IPS-11a (cell line): Measurements from ENCODE around the gene ZNF480.
"Not testable (repeated sequence)": the region's sequence is repeated elsewhere in the genome, so short reads cannot be mapped to it uniquely, and the experiment has no call there.

Experiments used
- H3K4me3 ChIP-seq: one replicate; pipeline ENCODE4 v1.5.1; 2013; ENCODE audit warnings: low read depth, low read length, control low read depth

The ZNF480 gene

DNA sequence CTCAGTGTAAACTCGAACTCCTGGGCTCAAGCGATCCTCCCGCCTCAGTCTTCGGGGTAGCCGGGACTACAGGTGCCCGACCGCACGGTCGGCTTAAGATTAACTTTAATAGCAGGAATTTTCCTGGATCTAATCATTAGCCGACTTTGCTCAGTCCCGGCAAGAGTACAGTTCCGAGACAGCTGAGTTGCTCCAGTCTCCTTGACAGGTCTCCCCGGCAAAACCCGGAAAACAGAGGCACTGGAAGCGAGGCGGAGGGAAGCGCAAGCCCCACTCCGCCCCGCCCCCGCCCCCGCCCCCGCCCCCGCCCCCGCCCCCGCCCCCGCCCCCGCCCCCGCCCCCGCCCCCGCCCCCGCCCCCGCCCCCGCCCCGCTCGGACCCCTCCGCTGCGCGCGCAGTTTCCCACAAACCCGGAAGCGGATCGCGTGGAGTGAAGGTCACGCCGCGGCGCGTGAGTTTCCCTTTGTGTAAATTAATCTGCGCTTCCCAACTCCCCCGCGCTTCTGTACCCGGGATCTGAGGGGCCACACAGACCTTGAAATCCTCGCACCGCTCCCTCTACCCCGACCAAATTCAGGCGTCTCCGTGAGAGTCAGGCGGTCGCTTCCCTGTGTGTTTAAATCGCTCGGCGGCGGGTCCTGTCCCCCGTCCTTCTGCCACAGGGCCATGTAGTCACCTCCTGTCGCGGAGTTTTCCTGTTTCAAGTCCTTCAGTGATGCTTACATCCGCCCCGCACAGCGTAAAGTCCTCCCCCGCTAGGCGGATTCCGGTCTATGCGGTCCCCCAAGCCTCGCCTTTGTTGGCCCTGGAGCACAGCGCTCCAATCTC, at the start of gene ZNF480:
ZNF480 (plus strand) TSS at position 397 of the 828 bp plus-strand sequence. CDS start 3,244 bp downstream, outside the sequence.
- H3K4me3 ChIP-seq = peak within 1 kb of the TSS; percentile 98

DNA sequence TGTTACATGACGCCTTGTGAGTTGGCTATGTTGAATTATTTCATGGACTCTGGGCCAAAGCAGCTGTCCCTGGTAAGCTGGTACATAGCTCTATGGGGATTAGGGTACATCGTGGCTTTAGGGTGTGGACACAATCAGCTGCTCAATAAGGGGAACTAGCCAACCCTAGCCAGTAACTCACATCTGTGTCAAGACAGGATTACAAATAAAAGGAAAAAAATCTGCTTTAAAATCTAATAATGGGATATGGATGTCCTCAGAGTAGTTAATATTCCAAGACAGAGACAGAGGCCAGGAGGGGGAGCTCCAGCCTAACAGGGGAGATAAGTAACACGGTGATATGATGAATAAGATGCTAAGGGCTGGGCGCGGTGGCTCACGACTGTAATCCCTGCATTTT, 48.7 kb upstream of the ZNF480 start:
- no peak overlapping the region for H3K4me3 ChIP-seq

DNA sequence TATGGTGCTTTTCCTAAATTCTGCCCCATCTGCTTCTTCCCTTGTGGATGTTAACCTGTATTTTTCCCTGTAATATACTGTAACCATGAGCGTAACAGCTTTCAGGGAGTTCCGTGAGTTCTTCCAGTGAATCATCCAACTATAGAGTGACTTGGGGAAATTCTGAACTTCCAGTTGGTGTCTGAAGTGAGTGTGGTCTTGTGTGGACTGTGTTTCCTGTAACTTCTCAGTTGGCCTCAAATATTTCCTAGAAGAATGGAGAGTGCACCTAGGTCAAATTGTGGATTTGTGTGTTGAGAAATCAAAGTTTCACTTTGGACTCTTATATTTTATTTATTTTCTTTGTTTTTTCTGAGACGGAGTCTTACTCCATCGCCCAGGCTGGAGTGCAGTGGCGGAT, 38.5 kb upstream of the ZNF480 start:
- no peak overlapping the region for H3K4me3 ChIP-seq

DNA sequence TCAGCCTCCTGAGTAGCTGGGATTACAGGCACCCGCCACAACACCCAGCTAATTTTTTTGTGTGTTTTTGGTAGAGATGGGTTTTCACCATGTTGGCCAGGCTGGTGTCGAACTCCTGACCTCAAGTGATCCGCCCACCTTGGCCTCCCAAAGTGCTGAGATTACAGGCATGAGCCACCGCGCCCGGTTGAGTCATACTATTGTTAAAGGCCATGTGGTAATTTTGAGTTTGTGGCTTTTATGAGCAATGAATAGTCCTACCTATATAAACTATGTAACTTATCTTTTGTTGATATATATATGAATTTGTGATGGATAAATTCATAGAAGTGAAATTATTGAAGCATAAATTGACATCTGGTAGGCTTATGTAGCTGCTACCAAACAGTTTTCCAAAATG, 31.4 kb upstream of the ZNF480 start:
- not testable (repeated sequence) for H3K4me3 ChIP-seq

DNA sequence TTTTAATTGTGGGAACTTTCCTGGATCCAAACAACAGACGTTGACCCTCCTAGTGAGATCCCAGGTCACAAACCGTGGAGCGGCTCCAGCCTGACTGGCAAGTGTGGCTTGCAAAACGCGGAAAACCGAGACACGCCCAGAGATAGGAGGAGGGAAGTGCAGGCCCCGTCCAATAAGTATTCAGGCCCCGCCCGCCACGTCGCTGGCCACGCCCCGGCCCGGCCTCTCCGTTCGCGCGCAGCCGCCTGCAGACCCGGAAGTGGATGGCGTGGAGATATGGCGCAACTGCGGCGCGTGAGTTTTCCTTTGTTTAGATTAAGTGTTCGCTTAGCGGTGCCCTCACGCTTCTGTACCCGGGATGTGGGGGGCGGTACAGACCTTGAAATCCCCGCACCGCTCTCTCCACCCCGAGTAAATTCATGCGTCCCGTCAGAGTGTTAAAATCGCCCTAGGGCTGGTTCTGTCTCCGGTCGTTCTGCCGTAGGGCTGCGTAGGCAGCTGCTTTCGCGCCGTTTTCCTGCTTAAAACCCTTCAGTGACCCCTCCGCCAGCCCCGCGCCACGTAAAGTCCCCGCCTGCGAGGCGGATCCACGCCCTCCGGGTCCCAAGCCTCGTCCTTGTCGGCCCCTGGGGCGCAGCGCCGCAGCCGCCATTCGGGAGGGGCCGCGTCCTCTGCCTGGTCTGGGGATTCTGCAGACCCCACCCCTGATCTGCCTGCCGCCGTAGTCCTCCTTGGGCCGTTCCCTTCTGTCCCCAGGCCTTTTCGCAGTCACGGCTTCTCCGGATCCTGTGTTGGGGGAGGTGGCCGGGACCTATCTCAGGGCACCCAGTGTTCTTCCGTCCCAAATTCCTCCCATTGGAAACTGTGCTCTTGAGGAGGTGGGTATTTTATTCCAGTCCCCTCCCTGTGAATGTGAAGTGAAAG, 27.4 kb upstream of the ZNF480 start, which contains the start of gene ZNF766:
ZNF766 (plus strand) TSS at position 250 of the 924 bp plus-strand sequence; CDS start at position 277, 27 bp downstream.
- H3K4me3 ChIP-seq = peak within 1 kb of the TSS; percentile 98

DNA sequence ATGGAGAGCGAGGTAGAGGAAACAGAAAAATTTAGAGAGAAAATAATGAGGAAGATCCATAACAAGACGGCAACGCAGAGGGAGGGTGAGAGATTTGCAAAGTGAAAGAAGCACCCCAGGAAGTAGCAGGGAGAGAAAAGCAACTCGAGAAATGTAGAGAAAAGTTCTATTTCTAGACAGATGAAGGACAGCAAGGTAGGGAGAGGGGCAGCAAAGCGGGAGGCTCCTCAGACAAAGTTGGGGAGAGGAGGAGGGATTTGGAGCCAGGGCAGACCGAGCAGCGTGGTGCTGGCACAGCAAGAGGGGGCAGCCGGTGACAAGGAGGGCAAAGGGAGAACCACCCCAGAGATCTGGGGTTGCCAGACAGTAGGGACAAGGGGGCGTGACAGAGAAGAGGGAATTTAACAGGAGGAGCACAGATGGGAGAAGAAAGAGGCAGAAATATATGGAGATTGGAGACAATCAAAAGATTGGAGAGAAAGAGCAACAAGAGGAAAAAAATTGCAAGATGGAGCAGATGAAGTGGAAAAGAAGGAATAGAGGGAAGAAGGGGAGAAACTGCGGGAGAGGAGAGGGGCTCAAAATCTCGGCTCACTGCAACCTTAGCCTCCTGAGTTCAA, 26.6 kb upstream of the ZNF480 start:
- peak overlapping the region; percentile 98 for H3K4me3 ChIP-seq

DNA sequence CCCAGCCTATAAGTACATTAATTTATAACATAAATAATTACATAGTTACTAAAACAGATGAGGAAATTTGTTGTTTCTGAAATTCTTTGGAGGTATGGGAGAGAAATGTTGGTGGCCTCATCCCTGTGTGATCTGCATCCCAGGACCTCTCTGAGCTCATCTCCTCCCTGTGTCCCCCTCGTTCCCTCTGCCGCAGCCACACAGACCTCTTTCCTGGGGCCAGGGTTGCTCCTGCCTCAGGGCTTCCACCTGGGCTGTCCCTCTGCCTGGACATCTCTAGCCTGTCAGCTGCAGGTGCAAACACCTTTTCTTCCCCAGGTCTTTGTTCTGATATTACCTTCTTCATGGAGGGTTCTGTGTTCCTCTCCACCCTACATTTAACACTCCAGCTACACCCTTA, 23.7 kb upstream of the ZNF480 start:
- no peak overlapping the region for H3K4me3 ChIP-seq

DNA sequence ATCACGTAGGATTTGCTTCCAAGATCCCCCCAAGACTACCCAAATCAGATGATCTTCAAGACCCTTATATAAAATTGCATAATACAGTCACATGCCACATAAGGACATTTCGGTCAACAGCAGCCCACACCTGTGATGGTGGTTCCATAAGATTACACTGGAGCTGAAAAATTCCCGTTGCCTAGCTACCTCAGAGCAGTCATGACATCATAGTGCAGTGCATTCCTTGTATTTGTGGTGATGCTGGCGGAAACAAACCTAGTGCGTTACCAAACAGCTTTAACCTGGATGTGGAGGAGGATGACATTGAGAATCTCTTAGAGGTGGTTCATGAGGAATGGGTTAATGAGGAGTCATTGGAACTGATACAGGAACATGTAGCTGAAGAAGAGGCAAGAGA, 22.8 kb upstream of the ZNF480 start:
- H3K4me3 ChIP-seq = no peak overlapping the region

DNA sequence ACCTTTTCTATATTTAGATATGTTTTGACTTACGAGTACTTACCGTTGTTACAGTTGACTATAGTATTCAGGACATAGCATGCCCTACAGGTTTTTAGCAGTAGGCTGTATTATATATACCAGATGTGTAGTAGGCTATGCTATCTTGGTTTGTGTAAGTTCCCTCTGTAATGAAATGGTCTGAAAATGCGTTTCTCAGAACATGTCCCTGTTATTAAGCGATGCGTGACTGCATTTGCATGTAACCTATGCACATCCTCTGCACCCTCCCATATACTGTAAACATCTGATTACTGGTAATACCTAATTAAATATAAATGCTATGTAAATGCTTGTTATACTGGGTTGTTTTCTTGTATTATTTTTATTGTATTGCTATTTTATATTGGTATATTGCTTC, 21.0 kb upstream of the ZNF480 start:
- no peak overlapping the region for H3K4me3 ChIP-seq

DNA sequence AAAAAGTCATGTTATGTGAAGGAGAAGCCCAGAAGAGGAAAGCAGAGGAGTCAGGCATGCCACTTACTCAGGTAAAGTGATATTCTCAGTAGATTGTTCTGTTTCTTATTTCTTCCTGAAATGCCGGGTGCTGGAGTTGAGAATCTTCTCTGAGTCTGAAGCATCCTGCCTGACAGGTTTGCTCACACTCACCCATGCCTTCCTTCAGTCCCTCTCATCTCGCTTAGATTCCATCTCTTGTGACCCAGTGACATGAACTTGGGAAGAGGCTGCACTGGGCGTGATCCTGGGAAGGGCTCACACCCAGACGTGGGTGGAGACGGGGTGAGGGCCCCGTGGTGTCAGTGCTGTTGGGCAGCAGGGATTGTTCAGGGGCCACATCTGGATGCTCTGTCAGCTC, 19.5 kb upstream of the ZNF480 start:
- no peak overlapping the region for H3K4me3 ChIP-seq

DNA sequence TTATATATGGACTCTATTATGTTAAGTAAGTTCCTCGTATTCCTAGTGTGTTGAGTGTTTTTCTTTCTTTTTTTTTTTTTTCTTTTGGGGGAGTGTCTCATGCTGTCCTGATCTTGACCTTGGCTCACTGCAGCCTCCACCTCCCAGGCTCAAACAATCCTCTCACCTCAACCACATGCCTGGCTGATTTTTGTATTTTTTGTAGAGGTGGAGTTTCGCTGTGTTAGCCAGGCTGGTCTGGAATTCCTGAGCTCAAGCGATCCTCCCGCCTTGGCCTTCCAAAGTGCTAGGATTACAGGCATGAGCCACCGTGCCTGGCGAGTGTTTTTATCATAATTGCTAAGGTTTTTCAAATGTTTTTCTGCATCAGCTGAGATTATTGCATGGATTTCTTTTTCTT, 10.7 kb upstream of the ZNF480 start:
- H3K4me3 ChIP-seq = no peak overlapping the region

DNA sequence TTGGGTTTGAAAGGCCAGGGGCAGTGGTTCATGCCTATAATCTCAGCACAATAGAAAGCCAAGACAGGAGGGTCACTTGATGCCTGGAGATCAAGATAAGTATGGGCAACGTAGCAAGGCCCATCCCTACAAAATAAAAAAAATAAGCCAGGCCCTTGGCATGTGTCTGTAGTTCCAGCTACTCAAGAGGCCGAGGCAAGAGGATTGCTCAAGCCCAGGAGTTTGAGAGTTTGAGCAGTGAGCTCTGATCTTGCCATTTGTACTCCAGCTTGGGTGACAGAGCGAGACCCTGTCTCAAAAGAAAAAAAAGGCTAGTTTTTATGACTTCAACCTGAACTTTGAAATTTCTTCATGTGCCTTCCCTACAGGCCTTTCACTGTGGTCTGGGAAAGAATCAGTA, 5.2 kb upstream of the ZNF480 start:
- no peak overlapping the region for H3K4me3 ChIP-seq

DNA sequence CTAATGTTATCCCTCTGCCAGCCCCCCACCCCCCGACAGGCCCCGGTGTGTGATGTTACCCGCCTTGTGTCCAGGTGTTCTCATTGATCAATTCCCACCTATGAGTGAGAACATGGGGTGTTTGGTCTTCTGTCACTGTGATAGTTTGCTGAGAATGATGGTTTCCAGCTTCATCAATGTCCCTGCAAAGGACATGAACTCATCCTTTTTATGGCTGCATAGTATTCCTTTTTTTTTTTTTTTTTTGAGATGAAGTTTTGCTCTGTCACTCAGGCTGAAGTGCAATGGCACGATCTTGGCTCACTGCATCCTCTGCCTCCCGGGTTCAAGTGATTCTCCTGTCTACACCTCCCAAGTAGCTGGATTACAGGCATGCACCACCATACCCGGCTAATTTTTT, 4.0 kb upstream of the ZNF480 start:
- not testable (repeated sequence) for H3K4me3 ChIP-seq

DNA sequence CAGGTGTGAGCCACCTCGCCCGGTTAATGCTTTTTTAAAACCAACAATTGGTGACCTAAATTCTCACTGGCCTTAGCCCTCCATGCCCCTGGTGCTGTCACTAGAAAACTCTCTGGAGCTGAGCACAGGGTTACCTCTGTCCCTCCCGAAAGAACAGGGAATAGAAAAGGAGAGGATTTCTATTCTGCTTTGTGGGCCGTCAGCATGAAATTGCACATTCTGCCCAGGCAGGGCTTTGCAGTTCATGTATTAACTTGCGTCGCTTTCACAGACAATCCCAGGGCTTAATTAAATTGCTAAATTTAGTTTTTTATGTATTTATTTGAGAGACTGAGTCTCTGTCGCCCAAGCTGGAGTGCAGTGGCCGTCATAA, 583 bp upstream of the ZNF480 start:
- peak overlapping the region; percentile 35 for H3K4me3 ChIP-seq

DNA sequence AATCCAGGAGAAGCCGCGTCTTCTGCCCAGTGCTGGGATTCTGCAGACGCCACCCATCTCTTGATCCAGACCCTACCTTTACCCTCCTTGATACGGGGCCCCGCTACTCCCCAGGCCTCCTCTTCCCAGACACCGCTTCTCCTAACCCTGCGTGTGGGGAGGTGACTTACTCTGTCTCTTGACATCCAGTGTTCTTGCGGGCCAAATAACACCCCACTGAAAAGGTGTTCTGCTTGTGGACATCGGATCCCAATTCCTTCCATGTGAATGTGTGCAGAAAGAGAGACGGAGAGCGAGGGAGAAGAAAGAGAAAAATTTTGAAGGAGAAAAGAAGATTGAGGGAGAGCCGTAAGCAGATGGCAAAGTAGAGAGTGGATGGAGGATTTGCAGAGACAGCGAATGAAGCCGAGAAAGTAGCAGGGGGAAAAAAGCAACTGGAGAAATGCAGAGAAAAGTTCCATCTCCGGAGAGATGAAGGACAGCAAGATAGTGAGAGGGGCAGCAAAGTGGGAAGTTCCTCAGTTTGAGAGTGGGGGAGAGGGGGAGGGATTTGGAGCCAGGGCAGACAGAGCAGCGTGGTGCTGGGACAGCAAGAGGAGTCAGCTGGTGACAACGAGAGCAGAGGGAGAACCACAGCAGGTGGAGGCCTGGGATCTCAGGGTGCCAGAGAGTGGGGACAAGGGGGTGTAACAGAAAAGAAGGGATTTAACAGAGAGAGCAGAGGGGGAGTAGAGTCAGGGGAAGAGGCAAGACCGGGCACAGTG, 814 bp downstream of the ZNF480 start:
- peak overlapping the region; percentile 98 for H3K4me3 ChIP-seq

DNA sequence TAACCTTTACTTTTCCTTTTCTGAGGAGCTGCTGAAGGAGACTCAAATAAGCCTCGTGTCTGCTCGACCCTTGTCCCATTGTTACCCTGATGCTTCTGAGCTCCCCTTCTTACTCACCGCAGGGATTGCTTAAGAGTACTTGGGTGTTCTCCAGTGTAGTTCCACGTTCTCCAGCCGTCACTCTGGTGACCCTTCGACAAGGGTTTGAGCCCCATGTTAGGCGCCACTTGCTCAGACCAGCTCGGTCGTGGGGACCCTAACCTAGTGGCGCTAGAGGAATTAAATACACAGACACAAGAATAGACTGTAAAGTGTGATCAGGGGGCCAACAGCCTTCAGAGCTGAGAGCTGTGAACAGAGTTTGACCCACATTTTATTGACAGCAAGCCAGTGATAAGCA, 10.3 kb downstream of the ZNF480 start:
- H3K4me3 ChIP-seq = no peak overlapping the region

DNA sequence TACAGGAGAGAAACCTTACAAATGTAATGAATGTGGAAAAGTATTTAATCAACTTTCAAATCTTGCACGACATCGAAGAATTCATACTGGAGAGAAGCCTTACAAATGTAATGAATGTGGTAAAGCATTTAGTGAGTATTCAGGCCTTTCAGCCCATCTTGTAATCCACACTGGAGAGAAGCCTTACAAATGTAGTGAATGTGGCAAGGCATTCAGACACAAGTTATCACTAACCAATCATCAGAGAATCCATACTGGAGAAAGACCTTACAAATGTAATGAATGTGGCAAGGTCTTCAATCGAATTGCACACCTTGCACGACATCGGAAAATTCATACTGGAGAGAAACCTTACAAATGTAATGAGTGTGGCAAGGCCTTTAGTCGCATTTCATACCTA, 25.5 kb downstream of the ZNF480 start:
- H3K4me3 ChIP-seq = no peak overlapping the region

DNA sequence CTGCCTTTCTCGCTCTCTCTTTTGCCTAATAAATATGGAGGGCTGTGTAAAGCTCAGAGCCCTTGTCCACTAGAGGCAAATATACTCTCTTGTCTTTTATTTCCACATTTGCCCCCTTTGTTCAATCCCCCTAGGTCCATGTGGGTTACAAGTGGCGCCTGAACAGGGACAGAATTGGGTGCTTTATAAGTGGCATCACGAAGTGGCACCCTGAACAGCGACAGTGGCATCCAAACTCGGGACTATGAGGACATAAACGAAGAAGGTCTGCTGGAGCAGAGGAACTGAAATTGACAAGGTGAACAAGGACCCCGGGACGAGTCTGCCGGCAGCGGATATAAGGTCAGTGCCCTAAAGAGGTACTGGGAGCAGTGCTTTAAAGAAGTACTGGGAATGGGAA, 34.8 kb downstream of the ZNF480 start:
- no peak overlapping the region for H3K4me3 ChIP-seq

DNA sequence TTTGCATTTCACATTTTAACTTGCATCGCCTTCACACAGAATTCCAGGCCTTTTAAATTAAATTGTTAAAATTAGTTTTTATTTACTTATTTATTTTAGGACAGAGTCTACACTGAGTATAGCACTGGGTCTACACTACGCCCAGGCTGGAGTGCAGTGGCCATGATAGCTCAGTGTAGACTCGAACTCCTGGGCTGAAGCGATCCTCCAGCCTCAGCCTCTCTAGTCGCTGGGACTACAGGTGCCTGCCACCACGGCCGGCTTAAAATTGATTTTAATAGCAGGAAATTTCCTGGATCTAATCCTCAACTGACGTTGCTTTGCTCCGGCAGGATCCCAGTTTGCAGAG, 38.8 kb downstream of the ZNF480 start:
- H3K4me3 ChIP-seq = peak overlapping the region; percentile 91

DNA sequence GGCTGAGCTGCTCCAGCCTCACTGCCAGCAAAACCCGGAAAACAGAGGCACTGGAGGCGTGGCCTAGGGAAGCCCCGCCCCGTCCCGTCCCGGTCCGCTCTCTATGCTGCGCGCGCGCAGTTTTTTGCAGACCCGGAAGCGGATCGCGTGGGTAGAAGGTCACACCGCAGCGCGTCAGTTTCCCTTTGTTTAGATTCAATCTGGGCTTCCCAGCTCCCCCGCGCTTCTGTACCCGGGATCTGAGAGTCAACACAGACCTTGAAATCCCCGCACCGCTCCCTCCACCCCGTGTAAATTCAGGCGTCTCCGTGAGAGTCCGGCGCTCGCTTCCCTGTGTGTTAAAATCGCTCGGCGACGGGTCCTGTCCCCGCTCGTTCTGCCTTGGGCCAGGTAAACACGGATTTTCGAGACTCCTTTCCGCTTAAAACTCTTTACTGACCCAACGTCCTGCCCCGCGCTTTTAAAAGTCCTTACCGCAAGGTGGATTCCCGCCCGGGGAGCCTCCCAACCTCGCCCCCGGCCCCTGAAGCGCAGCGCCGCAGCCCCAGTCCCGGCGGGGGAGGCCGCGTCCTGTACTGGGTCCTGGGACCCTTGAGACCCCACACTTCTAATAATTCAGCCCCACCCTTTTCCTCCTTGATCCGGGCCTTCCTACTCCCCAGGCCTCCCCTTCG, 39.3 kb downstream of the ZNF480 start, which contains the start of gene ZNF610:
ZNF610 (plus strand) TSS at position 127 of the 674 bp plus-strand sequence. CDS start 12,930 bp downstream, outside the sequence.
- peak within 1 kb of the TSS; percentile 91 for H3K4me3 ChIP-seq
